HG02870 (cell line): ENCODE data around the gene CXorf58.
A peak's percentile ranks its signal among the peaks of the same experiment; 100 is the strongest.

Source experiments
- ATAC-seq: cut with Tn5 transposase; IDR thresholded peaks from one replicate; pipeline ENCODE4 v1.9.1; 2021; ENCODE audit warnings: mild to moderate bottlenecking, moderate library complexity; ENCODE audit not compliant: unreplicated experiment

CXorf58 gene

DNA sequence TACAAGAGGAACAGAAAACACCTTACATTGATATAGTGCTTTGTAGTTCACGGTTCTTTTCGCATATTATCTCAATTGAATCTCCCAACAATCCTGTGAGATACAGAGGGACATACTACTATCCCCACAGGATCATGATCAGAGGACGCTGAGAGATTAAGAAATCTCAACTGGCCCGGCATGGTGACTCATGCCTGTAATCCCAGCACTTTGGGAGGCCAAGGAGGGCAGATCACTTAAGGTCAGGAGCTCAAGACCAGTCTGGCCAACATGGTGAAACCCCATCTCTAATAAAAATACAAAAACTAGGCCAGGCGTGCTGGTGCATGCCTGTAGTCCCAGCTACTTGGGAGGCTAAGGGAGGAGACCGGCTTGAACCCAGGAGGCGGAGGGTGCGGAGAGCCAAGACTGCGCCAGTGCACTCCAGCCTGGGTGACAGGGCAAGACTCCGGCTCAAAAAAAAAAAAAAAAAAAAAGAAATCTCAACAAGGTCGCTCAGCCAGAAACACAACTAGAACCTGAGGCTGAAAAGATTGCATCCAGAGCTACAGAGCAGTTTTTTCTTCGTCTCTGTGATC, 7.5 kb upstream of the CXorf58 start:
- ATAC-seq, result no peak

DNA sequence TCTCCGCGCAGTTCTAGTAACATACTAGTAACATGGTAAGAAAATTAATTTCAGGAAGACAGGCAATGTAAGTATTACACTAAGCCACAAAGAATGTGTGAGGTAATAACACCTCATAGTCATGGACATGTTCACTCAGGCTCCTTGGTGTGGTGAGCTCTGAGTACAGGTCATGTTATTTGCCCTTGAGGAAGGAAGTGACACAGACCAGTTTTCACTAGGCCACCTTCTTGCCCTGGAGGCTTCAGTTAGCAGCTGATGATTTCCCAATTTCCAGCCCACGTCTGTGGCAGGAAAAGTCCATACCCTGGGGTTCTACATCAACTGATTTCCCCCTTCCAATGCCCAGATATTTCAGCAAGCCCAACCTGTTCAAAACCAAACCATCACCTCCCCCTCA, 6.7 kb upstream of the CXorf58 start:
- ATAC-seq, result no peak

DNA sequence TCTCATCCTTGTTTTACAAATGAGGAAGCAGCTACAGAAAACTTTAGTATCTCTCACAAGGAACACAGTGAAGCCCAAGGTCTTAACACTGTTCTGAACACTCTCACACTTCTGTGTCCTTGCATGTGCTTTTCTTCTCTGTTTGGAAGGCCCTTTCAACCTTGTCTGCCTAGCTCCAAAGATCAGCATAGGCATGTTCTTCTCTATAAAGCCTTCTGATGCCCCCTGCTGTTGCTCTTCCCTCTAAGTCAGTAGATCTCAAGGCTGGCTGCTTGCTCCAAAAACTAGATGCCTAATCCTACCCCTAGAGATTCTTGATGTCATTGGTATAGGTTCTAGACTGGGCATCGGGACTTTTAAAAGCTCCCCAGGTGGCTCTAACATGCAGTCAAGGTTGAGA, 6.0 kb upstream of the CXorf58 start:
- ATAC-seq, result peak; percentile 39

DNA sequence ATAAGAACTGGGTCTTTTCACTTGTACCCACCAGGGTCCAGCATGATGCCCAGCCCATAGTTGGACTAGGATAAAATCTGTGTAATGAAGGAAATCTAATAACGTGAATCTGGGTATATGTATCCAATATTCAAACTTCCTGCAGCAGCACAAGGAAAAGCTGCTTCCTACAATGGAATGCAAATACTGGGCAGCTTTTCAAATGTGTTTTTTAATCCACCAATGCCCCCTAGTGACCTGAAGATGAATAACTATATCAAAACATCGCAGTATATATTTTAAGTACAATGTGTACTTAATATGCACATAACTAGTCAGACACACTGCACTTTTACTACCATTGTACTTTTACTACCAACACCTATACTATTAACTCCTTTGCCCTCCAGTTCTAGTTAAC, 5.4 kb upstream of the CXorf58 start:
- ATAC-seq, result no peak

DNA sequence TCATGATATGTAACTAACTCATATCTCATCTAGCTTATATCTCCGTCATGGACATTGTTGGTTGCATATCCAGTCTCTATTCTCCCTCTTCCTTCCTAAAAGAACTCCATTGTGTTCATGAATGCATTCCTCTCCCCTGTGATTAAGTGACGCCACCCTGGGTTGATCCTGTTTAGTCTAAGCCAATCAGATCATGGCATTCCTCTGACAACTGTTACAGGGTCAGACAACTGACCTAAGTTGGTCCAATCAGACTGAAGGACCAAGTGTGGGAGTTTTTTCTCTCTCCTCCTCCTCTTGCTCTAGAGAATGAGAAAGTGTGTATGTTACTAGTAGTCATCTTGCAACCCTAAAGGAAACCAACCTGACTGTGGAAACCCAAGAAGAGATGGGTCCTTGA, 3.7 kb upstream of the CXorf58 start:
- ATAC-seq, result no peak

DNA sequence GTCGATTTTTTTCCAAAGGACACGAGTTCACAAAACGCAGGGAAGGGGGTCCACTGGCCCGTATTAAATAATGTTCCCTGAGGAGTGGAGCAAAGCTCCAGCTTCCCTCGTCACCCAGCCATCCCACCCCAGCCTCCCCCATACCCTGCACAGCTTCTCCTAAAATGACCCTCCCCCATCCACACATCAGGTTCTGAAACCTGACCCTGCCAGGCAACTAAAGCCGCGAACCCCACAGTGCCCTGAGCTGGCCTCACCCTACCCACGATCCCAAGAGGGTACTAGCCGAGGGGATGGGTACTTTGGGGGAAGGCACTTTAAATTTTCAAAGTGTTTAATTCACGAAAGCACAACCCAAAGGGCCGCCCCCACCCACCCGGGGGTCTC, 702 bp upstream of the CXorf58 start:
- ATAC-seq, result no peak

DNA sequence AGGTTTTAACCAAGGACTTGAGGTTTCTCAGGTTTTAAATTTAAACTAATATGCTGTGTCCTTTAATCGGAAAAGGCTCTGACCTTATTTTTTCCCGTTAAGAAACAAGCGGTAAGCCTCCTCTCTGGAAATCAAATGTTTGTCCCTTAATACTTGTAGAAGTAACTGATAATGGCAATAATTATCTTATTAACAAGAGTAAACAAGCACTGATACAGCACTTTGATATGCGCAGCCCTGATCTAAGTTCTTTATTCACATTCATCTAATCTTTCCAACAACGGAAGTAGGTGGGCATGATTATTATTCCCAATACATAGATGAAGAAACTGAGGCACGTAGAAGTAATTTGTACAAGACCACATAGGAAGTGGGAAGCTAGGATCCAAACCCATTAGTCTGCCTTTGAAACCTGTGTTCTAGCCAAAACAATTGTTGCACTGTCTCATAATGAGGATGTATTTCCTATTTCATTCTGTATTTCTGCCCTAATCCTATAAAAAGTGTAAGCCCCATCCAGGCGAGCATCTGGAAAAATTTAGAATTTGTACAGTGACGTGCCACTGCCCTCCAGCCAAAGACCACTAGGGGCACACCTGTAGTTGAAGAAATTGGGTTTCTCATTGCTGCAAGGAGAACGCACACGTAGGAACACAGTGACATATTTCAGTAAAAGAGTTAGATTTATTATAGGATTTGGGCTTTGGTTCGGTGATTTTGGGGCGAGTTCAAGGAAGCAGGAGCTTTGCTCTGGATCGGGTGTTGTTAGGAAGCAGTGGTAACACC, 606 bp downstream of the CXorf58 start:
- ATAC-seq, result no peak

DNA sequence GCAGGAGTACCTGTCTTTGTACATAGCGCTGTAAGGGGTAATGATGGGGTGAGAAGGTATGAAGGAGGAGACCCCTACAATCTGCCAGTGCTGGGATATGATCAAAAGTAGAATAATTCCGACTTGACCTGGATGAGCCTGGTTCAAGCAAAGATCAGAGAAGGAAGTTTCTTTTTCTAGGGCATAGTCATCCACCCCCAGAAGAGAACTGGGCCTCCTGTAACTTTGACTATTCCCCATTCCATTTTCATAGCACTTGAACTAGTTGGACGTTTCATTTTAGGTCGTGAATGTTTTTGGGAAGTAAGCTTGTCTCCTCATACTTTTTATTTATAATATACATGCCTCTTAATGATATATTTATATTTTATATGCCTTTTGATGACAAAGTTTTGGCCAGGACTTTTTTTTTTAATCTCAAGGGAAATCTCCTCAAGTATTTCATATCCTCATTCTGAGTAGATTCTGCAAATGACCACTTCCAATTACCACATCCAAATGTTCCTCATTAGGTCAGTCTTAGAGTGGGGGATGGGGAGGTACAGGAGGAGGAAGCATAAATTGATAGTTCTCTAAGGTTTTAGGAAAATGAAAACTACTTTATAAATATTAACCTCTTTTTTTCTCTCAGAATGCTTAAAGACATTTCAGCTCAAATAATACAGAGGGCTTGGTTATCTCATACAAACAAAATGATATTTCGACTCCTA, 3.5 kb downstream of the CXorf58 start:
- no peak for ATAC-seq

DNA sequence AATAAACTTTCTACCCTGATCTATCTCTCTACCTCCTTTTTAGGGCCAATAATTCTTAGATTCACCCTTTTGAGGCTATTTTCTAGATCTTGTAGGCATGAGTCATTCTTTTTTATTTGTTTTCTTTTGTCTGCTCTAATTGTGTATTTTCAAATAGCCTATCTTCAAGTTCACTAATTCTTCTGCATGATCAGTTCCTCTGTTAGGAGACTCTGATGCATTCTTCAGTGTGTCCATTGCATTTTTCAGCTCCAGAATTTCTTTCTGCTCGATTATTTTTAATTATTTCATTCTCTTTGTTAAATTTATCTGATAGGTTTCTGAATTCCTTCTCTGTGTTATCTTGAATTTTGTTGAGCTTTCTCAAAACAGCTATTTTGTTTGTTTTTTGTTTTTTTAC, 11.3 kb downstream of the CXorf58 start:
- ATAC-seq, result no peak

DNA sequence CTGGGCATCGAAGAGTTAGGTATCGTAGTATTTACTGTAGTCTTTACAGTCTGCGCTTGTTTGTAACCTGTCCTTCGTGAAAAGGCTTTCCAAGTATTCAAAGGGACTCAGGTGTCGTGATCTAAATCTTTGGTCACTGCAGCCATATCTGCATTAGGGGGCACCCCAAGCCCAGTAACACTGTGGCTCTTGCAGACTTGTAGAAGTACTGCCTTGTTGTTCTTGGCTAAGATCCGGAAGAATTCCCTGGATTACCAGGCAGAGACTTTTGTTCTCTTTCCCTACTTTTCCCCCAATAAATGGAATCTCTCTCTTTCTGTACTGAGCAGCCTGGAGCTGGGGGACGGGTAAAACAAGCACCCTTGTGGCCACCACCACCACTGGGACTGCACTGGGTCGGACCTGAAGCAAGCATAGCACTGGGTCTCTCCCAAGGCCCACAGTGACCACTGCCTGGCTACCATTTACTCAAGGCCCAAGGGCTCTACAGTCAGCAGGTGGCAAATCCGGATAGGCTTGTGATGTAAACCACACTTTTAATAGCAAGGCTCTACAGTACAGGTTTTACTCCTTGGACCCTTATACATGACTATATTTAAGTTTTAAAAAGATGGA, 12.0 kb downstream of the CXorf58 start:
- no peak for ATAC-seq

DNA sequence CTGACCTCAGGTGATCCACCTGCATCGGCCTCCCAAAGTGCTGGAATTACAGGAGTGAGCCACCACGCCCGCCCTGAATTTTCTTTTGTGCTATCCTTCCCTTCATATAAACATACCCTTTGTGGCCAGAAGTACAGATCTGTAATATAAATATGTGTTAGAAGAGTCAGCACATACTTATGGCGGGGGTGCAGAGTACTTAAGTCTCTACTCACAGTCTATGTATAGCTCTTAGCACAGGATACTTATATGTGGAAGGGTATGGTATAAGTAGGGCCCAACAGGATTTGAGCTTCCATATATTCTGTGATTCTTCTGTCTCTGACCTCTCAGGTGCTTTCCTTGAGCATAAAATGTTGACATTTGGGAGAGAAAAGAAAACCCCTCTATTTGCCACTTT, 18.2 kb downstream of the CXorf58 start:
- no peak for ATAC-seq

DNA sequence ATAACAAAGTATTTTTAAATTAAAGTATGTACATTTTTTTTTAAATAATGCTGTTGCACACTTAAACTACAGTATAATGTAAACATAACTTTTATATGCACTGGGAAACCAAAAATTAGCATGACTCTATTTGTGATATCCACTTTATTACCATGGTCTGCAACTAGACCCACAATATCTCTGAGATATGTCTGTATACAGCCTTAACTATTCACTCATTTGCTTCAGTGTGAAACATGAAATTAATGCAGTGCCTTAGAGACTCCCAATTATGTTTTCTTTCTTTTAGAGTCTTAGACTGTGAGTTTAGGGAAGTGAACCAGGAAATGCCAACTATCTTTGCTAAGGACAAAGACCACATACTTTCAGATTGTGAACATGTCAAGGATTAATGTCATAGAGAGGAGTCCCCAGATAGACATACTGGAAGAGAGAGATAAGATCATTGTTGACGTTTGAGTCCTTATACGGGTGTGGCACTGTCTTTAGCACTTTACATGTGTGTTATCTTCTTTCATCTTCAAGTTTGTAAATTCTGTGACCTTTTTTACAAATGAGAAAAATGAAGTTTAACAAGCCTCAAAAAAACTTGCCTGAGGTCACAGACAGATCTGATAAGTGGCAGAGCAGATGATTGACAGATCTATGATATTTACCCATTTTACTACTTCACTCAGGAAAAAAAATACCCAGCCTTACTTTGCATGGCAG, 23.2 kb downstream of the CXorf58 start:
- no peak for ATAC-seq

DNA sequence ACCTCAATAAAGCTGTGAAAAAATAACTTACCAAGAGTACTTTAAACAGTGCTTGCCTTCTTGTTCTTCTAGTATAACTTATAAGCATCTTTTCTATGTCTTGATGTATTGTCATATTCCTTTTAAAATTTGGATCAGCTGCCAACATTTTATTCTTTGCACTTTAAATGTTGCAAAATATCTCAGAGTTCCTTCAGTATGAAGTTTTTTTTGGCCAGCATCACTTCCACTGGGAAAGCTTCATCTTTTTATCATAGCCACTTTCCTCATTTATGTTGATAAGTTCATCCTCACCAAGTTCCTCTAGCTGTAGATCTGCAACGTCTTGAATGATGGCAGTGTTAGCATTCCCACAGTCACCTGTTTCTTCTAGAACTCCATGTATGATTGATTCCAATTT, 24.2 kb downstream of the CXorf58 start:
- no peak for ATAC-seq

DNA sequence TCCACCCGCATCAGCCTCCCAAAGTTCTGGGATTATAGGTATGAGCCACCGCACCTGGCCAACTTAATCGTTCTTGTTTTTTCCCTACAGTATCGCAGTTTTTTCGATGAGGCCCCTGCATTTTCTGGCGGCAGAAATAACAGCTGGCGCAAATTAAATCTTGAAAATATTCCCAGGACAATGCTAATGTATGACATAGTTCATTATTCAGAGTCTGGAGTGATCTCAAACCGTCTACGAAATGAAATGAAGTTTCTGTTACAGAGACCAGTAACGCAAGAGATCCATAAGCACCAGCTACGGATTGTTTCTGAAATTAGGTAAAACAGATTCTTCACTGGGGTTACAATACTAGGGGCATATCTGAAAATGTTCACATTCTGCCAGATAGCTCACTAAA, 27.3 kb downstream of the CXorf58 start:
- no peak for ATAC-seq

DNA sequence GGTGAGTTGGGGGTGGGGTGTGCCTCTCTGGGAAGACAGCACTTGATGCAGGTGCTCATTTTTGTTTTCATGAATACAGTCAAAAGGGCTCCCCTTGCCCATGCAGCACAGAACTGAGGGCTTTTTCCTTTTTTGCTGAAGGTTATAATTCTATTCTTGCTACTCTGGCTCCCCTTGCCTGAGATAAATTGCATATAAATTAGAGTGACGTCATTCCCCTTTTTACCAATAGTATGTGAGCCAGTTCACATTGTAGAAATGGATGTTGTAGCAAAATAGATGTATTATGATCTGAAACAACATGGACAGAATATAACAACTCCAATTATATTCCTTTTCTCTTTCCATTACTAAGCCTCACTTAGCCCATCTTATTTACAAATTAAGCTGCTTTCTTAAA, 28.4 kb downstream of the CXorf58 start:
- ATAC-seq, result no peak

DNA sequence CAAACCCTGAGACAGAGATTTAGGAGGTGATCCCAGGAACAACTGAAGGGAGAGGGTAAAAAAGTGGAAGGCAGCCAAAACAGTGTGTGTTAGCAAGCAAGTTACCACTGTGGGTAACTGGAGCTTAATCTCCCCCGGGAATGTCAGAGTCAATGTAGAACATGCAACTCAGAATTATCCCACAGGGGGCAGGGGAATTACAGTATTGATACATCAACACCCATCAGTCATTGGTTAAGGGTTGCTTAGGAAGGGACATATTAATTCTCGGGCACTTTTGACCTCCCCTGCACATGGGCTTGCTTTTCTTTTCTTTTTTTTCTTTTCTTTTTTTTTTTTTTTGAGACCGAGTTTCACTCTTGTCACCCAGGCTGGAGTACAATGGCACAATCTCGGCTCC, 29.3 kb downstream of the CXorf58 start:
- no peak for ATAC-seq

DNA sequence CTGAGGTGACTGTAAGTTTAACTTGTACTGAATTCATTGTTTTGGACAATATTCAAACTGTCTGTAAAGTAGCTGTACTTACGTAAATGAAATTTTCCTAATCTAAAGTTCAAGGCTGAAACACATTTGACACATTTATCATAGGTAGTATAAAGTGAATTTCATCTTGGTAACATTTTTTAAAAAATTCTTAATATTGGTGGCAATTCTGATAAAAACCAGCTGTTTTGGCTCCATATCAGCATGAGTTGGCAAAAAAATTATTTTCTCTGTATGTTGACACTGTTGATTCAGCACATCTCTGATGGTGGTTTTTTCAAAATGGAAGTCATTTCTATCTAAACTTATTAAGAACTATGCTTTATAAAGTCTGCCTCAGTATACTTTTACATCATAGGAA, 30.9 kb downstream of the CXorf58 start:
- no peak for ATAC-seq

DNA sequence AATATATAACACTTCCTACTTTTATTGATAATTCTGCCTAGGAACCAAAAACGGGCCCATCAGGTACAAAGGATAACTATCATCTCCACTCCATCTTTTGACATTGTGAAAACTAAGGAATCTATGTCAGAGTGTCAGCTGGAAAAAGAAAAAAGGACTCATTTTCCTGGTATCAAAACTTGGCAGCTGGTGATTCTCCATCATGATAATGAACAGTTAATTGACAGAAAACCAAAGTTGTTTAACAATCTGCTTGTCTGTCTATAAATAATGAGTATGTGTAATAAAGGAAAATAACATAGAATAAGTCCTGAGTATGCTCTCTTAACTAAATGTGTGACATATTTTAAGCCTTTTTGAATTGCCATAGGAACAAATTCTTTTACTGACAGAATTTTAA, 31.4 kb downstream of the CXorf58 start:
- no peak for ATAC-seq

DNA sequence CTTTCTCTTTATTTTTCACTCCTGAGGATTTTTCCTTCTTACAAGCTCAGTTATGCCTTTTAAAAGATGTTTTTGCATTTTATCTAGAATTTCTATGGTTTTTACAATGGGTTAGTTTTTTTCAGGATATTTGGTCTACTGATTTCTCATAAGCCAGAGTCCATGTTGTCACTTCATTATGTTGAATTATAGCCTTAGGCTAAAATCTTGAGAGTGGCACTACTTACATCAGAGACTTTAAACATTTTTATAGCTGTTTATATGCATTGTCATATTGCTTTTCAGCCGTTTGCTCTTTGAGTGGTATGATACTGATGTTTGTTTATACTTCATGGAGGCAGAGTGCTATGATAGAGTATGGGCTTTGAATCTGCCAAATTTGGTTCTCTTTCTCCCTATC, 36.4 kb downstream of the CXorf58 start:
- ATAC-seq, result no peak

DNA sequence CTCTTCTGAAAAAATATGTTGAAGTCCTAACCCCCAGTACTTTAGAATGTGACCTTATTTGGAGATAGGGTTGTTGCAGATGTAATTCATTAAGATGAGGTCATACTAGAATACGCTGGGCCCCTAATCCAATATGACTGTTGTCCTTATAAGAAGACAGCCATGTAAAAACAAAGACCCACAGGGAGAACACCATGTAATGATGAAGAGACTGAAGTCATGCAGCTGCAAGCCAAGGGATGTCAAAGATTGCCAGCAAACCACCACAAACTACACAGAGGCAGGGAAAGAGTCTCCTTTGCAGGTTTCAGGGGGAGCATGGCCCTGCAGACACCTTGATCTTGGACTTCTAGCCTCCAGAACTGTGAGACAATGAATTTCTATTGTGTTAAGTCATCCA, 37.4 kb downstream of the CXorf58 start:
- ATAC-seq, result no peak

DNA sequence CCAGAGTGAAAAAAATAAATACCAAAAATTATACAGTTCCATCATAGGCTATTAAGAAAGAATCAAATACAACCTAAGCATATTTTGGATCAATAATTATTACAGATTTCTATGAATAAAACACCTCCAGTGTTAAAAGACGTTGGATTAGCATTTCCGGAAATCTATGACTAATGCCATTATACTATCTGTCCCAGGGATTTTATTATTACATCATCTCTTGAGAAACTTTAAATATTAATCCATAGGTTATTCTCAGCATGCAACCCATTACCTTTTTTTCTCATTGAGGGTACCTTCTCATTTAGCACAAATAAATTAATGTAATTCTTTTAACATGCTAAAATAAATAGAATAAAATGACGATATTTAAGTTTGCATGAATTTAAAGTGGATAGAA, 44.6 kb downstream of the CXorf58 start:
- no peak for ATAC-seq
